ENCODE results near the gene SAMD14.

The SAMD14 gene

DNA sequence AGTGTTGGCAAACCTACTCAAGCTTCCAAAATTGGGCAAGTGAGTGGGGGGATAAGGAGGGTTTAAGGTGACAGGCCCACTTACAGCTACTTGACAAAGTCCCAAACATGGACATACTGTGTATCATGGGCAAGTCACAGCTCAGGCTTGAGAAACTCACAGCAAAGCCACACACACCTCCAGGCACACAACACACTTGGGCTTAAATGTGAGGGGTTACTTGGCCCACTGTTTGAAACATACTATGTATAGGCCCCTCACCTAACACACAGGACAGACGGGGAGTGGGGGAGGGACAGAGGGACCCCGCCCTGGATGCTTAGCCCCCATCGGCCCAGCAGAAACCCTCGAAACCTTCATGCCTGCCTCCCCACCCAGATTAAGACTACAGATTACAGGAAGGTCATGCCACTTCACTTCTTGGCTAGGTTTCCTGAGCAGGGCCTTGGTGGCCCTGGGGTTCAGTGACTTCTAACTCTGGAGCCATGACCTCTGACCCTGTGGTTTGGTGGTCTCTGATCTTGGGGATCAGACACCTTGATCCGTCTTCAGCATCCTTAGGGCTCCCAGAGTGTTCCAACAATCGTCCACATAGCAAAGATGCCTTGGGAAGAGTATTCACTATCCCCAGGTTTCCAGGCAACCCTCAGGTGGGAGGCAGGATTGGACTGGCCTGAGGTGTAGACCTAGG is 2.3 kb upstream of the SAMD14 start:
- no peak for DNase-seq

DNA sequence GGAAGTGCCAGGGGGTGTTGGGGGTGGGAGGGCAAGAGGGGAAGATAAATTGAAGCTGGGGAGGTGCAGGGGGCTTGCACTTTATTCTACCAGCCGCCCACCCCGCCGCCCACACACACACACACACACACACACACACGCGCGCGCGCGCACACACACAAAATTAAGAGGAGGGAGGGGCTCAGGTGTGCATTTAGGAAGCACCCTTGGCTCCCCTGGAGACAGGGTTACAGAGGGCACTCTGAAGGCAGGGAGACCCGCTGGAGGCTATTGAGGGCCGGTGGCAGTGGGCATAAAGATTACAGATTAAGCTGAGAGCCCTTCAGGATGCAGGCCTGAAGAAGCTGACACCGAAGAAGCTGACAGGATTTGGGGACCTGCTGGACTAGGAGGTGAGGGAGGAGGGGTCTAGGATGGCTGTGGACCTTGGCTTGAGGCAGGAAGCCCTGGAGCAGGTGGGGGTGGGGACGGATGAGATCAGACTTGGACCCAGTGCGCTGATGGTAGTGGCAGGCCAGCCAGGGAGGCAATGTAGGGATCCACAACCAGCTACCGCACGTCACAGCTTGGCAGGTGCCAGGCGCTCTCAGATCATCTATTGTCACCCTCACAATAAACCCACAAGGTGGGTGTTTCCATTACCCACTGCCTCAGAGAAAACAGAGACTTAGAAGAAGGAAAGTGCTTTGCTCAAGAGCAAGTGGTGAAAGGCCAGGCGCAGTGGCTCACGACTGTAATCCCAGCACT is 772 bp upstream of the SAMD14 start:
- DNase-seq, result no peak

DNA sequence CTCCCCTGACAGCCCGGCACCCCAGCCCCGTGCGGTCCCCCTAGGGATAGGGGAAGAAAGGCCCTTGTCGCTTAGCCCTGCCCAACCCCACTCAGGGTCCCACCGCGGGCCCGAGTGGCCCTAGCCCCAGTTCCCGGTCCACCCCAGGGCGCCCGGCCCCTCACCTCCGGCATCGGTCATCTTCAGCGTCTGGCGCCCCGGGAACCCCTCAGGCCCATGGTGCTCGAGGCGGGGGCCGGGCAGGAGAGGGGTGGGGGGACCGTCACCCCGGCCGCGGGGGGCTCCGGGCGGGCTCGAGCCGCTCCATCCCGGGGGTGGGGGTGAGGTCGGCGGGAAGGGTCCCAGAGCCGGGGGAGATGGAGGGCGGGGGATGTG is 620 bp downstream of the SAMD14 start:
- no peak for DNase-seq

DNA sequence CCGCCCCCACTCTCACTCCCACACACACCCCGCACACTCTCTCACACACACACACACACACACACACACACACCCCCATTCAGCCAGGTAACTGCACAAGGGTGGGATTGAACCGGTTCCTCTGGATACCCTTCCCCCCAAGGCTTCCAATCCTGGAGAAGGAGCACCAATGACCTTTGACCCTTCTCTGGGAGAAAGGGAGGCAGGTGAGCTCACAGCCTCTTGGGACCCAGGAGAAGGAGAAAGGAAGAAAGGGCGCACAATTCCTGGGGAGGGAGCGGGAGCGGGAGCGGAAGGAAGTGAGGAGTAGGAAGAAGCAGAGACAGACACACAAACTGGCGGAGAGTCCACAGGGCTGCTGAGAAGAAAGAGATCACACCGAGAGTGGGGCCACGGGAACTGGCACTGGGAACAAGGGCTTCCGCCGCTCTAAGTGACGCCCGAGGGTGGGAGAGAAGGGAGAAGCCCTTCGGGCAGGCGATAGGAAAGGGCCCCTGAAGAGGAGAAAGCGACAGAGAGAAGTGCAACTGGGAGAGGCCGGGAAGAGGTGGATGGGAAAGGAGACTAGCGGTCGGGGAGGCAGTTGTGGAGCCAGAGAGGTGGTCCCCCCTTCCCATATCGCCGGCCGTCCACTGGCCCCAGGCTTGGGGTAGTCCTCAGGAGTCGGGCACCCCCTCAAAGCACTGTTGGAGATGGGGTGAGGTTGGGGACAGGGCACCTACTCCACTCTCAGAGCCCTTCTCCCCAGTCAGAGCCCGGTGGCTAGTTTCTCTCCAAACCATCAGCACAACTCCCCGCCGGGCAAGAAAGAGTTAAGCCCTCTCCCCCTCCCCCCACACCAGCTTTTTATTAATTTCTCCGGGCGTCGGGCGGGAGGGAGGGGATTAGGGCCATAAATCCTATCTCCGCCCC is 1.3 kb downstream of the SAMD14 start:
- no peak for DNase-seq

DNA sequence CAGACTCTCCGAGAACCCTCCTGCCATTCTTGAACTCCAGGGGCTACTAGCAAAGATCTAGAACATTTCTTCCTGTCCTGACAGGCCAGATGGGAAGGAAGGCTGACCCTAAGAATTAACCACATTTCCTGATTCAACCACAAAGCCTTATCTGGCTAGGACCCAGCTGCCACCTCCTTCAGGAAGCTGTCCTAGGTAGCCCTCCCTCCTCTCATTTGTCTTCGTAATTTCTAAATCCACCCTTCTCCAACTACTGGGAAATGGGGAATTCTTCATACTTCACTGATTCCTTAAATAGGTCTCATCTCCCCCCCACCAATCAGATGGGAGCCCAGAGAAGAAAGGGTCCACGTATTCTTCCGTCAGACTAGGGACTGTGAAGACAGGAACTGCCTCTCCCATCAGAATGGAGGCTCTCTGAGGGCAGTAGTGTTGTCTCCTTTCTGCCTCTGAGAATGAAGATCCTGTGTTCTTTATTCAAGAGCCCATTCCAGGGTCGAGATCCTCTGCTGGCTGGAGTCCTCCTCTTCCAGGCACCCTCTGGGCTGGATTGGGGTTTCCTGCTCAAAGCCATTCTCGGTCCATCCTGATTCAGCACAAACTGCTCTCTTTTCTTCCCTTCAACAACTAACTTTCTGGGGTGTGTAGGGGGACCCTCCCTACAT is 2.1 kb downstream of the SAMD14 start:
- no peak for DNase-seq

DNA sequence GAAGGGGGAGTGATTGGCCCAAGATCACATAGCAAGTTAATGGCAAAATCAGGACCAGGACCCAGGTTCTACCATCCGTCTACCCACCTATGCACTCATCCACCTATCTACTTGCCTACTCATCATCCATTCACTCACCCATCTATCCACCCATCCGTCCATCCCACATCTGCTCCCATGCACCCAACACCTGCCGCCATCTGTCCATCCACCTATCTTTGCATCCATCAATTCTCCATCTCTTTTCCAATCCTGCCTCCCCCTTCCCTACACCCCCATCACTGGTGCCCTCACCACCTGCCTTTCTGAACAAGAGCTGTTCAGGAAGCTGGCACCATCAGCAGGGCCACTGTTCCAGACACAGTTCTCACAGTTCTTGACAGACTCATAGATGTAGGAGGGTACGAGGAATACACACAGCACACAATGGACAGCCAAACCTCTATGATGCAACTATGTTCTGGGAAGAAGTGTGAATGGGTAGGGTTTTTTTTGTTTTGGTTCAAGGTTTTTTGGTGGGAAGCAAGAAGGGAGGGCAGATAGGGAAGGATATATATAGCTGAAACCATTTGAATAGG is 4.5 kb downstream of the SAMD14 start:
- DNase-seq, result no peak

DNA sequence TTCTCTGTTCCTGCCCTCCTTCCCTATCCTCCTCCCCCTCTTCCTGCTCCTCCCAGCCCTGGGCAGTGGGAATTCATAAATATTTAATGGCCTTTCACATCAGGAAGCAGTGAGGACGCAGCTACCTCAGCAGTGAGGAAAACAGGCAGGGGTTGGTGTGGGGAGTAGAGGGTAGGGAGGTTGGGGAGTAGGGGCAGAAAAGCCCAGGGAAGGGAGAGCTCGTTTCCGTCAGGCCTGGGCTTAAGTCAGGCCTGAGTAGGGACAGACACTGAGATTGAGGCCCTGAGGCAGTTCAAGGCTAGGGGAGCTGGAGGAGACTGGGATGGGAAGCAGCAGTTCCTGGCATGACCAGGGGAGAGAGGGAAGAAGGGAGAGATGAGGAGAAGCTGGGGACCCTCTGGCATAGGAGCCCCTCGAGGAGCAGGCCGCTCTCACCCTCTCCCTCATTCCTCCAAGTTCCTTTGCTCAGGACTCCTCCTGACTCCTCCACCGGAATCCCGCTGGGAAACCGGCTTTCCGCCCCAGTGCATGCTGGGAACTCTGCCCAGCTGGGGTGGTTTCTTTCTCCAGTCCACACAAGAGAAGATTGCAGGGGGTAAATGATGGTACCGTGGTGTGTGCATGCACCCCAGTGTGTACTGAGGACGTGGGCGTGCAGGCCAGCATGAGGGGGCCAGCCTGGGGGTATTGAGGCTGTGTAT is 6.2 kb downstream of the SAMD14 start:
- DNase-seq, result no peak

DNA sequence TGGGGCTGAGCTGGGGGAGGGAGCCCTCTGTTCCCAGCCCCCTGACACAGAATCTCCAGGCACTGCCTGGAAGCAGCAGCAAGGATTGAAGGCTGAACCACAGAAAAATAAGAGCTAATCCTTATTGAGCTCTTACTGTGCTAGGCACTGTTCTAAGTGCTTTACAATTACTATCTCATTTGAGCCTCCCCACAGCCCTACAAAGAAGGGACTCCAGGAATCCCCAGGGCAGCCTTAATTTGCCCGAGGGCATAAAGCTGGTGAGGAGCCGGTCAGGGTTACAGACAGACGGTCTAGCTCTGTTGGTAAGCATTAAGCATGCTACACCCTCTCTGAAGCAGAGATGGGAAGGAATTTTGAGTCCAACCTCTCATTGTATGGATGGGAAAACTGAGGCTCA is 7.0 kb downstream of the SAMD14 start:
- DNase-seq, result no peak

DNA sequence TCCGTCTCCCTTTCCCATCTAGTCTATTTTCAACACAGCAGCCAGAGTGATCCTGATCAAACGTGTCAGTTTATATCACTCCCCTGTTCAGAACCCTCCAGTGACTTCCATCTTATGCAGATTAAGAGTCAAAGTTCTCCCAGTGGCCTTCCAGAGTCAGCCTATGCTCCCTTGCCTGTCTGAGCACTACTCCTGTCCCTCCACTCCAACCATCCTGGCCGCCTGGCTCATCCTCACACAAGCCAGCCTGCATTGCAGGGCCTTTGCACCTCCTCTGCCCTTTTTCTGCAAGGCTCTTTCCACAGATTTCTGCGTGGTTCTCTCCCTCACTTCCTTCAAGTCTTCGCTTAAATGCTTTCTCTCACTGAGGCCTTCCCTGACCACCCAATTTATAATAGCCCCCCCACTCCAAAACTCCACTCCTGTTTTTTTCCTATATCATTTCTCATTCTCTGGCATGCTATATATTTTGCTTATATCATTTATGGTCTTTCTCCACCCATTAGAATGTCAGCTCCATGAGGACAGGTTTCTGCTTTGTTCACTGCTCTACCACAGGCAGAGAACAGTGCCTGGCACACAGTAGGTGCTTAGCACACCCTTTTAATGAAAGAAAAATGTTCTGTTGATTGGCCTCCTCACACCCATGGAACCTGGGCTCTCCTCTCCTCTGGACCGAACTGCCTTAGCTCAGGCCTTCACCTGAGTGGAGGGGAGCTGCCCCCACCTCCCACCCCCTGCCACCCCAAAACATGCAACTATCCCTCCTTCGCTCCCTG is 9.3 kb downstream of the SAMD14 start:
- DNase-seq, result no peak

DNA sequence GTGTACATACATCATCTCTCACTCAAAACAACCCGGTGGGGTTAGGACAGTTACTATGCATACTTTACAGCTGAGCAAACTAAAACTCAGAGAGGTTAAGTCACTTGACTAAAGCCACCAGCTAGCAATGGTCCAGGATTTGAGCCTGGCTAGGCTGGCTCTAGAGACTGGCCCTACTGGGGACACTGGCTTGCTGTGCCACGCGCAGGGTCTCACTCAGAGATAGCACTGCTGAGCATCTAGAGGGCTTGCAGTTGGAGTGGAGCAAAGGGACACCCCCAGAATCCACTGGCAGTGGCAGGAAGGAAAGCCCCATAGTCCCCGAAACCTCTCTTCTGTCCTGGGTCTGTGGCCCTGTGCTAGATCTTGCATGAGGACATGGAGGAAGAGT is 11.1 kb downstream of the SAMD14 start:
- DNase-seq, result no peak

DNA sequence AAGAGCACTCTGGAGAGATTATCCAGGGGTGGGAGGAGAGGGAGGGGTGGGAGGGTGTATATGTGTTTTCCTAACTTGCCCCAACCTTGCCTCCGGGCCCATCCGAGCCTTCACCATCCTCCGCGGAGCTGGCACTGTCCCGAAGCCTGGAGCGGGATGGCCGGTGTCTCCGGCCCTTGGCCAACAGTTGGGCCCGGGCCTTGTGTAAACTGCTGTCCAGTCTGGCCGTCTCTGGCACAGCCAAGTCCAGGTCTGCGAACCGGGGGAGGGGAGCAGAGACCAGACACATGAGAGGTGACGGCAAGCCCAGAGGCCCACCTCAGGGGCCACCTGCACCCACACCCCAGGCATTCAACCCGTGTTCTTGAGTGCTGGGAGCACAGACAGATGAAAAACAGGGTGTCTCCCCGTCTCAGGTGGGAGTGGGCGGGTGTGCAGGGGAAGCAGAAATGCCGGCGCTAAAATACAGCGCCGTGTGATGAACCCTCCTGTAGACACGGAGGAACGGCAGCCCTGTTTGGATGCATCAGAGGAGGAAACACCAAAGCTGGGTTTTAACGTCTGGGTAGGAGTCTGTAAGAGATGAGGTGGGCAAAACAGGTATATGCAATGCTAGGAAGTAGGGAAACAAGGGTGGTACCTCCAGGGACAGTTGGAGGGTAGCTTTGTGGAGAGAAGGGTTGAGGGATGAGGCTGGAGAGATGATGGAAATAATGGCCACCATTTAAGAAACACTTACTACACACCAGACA is 11.7 kb downstream of the SAMD14 start:
- no peak for DNase-seq

DNA sequence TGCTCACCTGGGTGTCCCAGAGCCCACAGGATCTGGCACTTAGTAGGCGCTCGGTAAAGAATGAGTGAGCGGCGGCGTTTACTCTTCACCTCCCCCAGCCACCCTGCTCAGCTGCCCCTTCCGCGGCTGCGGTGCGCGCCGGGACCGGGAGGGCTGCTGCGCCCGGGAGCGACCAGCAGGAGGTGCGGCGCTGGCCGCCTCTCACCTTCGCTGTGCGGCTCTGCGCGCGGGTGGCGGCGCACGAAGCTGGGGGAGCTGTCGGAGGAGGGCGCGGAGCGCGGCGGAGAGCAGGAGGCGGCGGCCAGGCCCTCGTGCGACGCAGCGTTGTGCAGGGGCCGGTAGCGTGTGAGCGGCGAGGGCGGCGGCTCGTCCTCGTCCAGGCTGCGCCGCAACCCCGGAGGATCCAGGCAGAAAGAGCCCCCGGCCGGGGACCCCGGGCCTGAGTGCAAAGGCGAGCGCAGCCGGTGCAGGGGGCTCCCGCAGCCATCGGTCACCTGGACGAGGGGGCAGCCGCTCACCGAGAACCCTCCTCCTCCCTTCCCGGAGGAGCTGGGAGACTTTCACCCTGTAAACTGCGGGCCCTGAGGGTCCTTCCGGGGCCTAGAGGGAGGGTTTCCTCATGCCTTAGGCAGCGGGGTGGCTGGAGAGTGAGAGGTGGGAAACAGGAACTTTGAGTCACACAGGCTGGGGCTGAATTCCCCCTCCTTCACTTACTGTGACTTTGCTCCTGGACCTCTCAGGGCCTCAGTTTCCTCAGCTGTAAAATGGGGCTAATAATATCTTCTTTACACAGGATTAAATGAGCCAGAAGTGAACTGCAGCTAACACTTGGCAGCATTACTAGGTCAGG is 12.5 kb downstream of the SAMD14 start:
- peak; percentile 31 for DNase-seq

DNA sequence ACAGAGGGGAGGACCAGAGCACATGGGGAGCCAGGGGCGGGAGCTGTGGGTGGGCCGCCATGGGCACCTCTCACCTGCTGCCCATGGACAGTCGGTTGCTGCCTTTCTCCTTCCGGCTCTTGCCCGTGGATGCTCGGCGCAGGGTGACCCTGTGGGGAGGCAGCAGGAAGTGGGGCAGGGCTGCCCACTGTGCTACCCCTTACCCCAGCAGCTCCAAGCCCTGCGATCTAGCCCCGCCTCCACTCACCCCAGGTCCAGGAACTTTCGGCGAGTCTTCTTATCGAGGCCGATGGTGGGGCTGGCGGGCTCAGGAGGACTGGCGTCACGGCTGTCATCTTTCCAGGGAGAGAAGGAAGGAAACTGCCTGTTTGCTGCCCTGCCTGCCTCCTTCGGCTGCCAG is 14.2 kb downstream of the SAMD14 start:
- DNase-seq, result no peak

DNA sequence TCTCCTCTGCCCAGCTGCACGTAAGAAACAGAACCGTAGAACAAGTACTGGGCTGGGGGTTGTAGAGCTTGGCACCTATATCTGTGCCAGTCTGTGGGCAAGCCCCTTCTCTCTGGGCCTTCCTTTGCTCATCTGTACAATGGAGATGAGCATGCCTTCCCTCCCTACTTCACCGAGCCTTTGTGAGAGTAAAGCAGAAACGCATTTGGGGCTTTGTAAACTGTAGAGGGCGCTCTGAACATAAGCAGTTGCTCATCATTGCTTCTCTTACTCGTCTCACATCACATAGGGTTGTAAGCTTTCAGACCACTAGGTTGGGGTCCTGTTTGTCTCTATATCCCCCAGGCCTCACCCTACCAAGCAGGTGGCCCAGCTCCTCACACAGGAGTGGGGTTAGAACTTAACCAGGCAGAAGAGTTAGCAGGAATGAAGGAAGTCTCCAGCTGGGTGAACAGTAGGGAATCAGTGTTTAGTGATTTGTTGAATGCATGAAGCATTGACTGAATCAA is 15.1 kb downstream of the SAMD14 start:
- DNase-seq, result no peak

DNA sequence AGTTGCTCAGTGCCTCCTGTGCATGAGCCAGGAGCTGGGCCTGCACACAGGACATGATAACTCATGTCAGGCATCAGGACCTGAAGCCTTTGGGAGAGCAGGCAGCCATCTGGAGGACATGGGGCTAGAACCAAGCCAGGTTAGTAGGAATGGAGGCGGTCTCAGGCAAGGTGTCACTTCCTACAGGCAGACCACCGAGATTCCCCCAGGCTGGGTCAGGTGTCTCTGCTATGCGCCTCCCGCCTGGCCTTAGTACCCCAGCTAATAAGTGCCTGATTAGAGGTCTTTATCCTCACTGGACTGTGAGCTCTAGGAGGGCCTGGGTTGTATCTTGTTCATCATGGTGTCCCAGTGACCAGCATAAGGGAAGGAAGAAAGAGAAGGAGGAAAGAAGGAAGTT is 15.6 kb downstream of the SAMD14 start:
- DNase-seq, result no peak

DNA sequence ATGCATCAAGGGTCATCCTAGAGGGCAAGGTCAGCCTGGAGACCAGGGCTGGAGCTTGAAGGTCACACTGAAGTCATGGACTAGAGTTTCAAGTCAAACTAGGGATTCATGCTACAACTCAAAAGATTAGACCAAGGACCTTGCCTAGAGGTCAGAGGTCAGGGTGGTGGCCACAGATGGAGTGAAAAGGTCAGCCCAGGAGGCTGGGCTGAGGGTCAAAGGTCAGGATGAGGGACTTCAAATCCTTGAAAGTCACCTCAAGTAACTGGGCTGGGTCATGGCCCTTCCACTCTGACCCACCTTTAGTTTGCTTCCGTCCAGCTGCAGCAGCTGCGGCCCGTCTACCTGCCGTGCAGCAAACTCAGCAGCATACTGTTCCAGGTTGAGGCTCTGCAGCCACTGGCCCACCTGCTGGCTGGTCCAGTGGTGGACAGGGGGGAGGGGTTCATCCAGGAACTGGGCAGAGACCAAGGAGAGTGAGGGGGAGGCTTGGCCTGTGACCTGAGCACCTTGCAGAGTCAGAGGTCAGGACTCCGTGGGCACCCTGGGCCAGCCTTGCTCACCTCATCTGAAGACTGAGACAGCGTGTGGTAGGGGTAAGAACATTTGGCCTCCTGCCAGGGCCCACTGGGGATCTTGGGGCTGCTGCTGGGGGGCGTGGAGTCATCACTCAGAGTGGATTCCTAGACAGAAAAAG is 16.2 kb downstream of the SAMD14 start:
- no peak for DNase-seq

DNA sequence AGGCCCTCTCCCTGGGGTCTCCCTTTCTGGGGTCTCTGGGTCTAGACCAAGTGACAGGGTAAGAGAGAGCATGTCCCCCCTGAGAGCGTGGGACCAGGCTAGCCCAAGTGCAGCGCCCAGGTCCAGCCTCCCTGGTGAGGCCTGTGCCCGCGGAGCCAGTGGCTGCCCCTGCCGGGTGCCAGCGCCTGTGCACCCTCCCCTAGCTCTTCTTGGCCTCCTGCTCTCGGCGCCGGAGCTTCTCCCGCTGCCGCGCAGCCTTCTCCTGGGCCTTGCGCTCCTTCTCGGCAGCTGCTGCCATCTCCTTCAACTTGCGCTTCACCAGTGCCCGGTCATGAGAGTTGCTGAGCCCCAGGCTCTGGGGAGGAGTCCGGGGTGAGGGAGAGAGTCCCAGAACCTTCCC is 17.3 kb downstream of the SAMD14 start:
- DNase-seq, result no peak
